Heart right ventricle (tissue), 16 donors: ENCODE measurements around the gene CNN1. TPM values are rescaled to one million over a fixed set of nuclear protein-coding genes. Genes with fewer than 3 reads are reported as not detected.
A peak's percentile ranks its signal among the peaks of the same experiment; 100 is the strongest.

ENCODE experiments used
- ATAC-seq, 8 donors: fragments of 200-7000 bp; cut with Tn5 transposase; one replicate each; pipeline ENCODE4 v1.9.1; 2020; ENCODE audit warnings: mild to moderate bottlenecking in 8 of 8, moderate library complexity in 8 of 8, moderate number of reproducible peaks in 1 of 8
- DNase-seq, 2 donors: peaks; one replicate each; pipeline ENCODE4 v3.0.0-alpha.2; 2020
- H3K27ac ChIP-seq, 10 donors: fragments of 200-600 bp; sonication (generic) in 2 of 10; one replicate each; pipeline versions ENCODE4 v1.5.0 to v1.8.0; 2020 to 2022; ENCODE audit warnings: mild to moderate bottlenecking in 3 of 10
- H3K27me3 ChIP-seq, 7 donors: fragments of 200-600 bp; one replicate each; pipeline ENCODE4 v1.8.0; 2021 to 2022; ENCODE audit warnings: mild to moderate bottlenecking in 2 of 7
- H3K36me3 ChIP-seq, 9 donors: fragments of 200-600 bp; sonication (generic) in 1 of 9; one replicate each; pipeline versions ENCODE4 v1.5.0 to v1.8.0; 2020 to 2022; ENCODE audit warnings: mild to moderate bottlenecking in 2 of 9
- H3K4me1 ChIP-seq, 9 donors: fragments of 200-600 bp; sonication (generic) in 1 of 9; one replicate each; pipeline versions ENCODE4 v1.5.0 to v1.8.0; 2020 to 2022; ENCODE audit warnings: mild to moderate bottlenecking in 4 of 9
- H3K4me3 ChIP-seq, 10 donors: fragments of 200-600 bp; sonication (generic) in 2 of 10; one replicate each; pipeline versions ENCODE4 v1.5.0 to v1.8.0; 2020 to 2022; ENCODE audit warnings: mild to moderate bottlenecking in 7 of 10, moderate library complexity in 2 of 10
- H3K9me3 ChIP-seq, 11 donors: fragments of 200-600 bp in 10 of 11; sonication (generic) in 2 of 11; one replicate each; pipeline versions ENCODE4 v1.5.0 to v1.8.0; 2013 to 2022; ENCODE audit warnings: mild to moderate bottlenecking in 2 of 11, control low read depth in 1 of 11, moderate library complexity in 1 of 11
- WGBS, 2 donors: extraction: QIAGEN DNeasy Blood & Tissue Kit; methylation state at CpG; one replicate each; pipeline ENCODE4 v1.1.7; 2013; ENCODE audit warnings: inconsistent platforms in 1 of 2; 5-methylcytosine and 5-hydroxymethylcytosine counted together
- intact Hi-C, 10 donors: fragments of 100-400 bp; cut with DNase I; formaldehyde crosslinking; loops; one replicate each; pipeline versions ENCODE4 v1.11.1 to v1.14.2; 2022
- polyA plus RNA-seq, 2 donors: library from polyadenylated mRNA; stranded (reverse); fragments of 200-250 nt; gene quantifications; one replicate each; pipeline ENCODE4 v1.2.3, GENCODE V29; 2013
- total RNA-seq, 10 donors: library from RNA; stranded (reverse); fragmentation: NEBNext Ultra II Directional in 3 of 10; extraction: Animal tissue kit (Norgen Biotek cat#: 25700) in 3 of 10; gene quantifications; one replicate each; pipeline versions ENCODE4 v1.2.1 to v1.2.4, GENCODE V29; 2021 to 2023
- TF ChIP-seq, protein P1 (sequence below), 9 donors: fragments of 200-600 bp; sonication (generic) in 2 of 9; IDR thresholded peaks; one replicate each; pipeline versions ENCODE4 v1.5.0 to v1.8.0; 2021 to 2022; ENCODE audit warnings: antibody characterized with exemption in 9 of 9, mild to moderate bottlenecking in 5 of 9, moderate library complexity in 1 of 9
- donor health status: Arrhythmogenic right ventricular cardiomyopathy.
- donor health status: ischemic (EF 13 %, LVEDD 7.1; RV severe dilation, severe dysfunction).
- donor health status: healthy with polysubstance abuse.
- donor health status: DM: no; HTN: yes; CAD: no.
- donor health status: DM: no; HTN: no; CAD: no.
- donor health status: ischemic (EF 25% LVEDD 6.9; RV normal size, moderate dysfunction).
- donor health status: ischemic (EF 25% LVEDD 5.7; RV mildly dilated, moderate dysfunction).
- donor health status: healthy.
- donor health status: DM: yes; HTN: yes; CAD: no.
- donor health status: Ischemic cardiomyopathy.
- donor health status: ischemic (EF 35%, LVEDD 5.7; RV mildly dilated, moderate dysfunction).
- donor health status: nonischemic (EF 11% LVEDD 7.7; RV severe dilation, severe dysfunction).
- donor health status: DM: yes; HTN: yes; CAD: no.
- donor health status: PGD.
- donor health status: ischemic (EF 29% LVEDD 5.4; RV normal size, mild dysfunction).
- donor health status: nonischemic (EF 23%, LVEDD 6.1; RV moderate dilation, normal function).

The CNN1 gene
- total and polyA plus RNA-seq, 12 donors = 63.4 to 678 (median 163) TPM

DNA sequence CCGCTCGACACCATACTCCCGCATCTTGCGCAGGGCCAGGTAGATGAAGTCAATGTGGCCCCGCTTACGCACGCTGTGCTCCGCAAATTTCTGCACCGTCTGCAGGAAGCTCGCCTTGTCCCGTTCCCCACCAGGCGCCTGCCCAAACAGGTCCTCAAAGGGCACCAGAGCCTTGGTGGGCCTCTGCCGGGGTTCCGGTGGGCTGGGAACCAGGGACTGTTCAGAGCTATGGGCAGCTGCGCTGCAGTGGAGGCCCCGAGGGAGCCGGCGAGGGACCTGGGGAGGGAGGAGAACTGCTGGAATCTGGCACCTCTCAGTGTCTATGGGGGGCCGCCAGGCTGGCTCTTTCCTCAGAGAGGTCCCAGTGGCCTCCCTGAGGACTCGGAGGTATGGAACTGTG, 24.7 kb upstream of the CNN1 start:
- TF ChIP-seq, protein P1, sequence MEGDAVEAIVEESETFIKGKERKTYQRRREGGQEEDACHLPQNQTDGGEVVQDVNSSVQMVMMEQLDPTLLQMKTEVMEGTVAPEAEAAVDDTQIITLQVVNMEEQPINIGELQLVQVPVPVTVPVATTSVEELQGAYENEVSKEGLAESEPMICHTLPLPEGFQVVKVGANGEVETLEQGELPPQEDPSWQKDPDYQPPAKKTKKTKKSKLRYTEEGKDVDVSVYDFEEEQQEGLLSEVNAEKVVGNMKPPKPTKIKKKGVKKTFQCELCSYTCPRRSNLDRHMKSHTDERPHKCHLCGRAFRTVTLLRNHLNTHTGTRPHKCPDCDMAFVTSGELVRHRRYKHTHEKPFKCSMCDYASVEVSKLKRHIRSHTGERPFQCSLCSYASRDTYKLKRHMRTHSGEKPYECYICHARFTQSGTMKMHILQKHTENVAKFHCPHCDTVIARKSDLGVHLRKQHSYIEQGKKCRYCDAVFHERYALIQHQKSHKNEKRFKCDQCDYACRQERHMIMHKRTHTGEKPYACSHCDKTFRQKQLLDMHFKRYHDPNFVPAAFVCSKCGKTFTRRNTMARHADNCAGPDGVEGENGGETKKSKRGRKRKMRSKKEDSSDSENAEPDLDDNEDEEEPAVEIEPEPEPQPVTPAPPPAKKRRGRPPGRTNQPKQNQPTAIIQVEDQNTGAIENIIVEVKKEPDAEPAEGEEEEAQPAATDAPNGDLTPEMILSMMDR (IDR thresholded peaks at IDR 0.05) = no peak
- Histone ChIP-seq H3K27me3 (no peaks in the 10 kb centered on the region), H3K4me1 (no peaks in the 10 kb centered on the region), H3K9me3 (no peaks in the 10 kb centered on the region), H3K4me3 (no peak overlapping the region), H3K27ac (no peak overlapping the region), H3K36me3 (peaks cover 0 to 98% (median 46%) of the 10 kb centered on the region in 9 donors)
- WGBS, 2 donors = 93 to 96% methylated on average over 20 of the region's 20 CpGs
- ATAC-seq (peak in 2 of 8 donors; percentile 21 to 25), DNase-seq (no peak)
- intact Hi-C loops = no loop called here

DNA sequence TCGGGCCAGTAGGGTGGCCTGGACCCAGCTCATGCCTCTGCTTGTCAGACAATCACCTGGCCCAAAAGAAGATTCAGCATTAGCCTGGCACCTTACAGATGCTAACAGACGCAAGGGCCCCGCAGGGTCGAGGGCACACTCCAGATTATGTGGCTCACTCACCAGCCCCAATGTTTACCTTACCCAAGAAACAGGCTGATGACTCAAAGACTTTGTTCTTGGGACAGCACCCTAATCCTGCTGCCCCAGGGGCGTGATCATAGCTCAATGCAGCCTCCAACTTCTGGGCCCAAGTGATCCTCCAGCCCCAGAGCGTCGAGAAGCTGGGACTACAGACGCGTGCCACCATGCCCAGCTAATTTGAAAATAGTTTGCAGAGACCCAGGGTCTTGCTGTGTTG, 19.5 kb upstream of the CNN1 start:
- ATAC-seq = no peak
- peaks cover 0 to 95% (median 30%) of the 10 kb centered on the region in 9 donors for H3K36me3 ChIP-seq

DNA sequence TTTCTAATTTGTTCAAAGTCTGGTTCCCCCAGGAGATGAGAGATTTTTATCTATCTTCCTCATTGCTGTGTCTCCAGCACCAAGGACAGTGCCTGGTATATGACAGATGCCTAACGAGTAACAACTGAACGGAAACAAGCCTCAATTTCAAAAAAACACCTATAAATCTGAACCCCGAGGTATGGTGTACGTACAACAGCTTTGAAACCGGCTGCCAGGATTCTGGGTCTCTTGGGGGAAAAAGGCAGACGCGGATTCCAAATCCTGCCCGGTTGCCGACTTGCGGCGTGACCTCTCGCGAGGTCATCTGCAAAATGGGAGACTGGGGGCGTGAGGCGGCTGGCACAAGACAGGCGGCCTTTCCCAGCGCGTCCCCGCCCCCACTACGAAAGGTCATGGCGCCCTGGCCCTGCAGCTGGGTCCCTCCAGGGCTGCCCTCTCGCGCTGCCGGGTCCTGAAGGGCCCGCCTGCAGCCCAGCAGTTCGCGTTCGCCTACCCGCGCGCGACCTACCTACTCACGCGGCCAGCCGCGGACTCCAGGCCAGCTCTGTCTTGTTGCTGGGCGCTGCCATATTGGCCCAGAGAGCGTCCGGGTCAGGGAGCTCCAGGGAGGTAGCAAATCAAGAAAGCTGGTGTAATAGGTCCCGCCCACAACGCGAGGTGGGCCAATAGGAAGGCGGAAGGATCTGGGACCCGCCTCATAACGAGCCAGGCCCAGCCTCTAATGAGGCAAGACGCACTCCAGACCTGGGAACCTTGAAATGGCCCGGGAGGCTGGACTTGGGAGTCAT, 9.9 kb upstream of the CNN1 start, which contains the start of gene ECSIT:
Gene ECSIT, minus strand, starts transcription at position 584 of the 791 bp plus-strand sequence. CDS start 9,964 bp downstream, outside the sequence.
- H3K27me3 ChIP-seq = no peaks in the 10 kb centered on the region
- intact Hi-C loops = loop anchor here in 2 of 10 donors (1.0 to 2.0 kb wide), 2 partner anchors 23 to 24 kb away; partner anchors contain the start of gene ZNF653 (in 2 of the 2)
- peaks cover 0 to 28% (median 0%) of the 10 kb centered on the region in 9 donors for H3K36me3 ChIP-seq
- TF ChIP-seq, protein P1 (IDR thresholded peaks at IDR 0.05) = no peak
- H3K4me3 ChIP-seq = peak within 1 kb of the TSS; percentile 71 to 96 (median 85)
- H3K27ac ChIP-seq = peak within 1 kb of the TSS; percentile 66 to 97 (median 90)
- DNase-seq = peak; percentile 96 to 98
- WGBS, 2 donors = 0 to 1% methylated on average over 47 of the region's 47 CpGs
- peaks cover 6 to 35% (median 23%) of the 10 kb centered on the region in 9 donors for H3K4me1 ChIP-seq
- peak; percentile 96 to 99 (median 99) for ATAC-seq
- H3K9me3 ChIP-seq = no peaks in the 10 kb centered on the region

More for the DNA sequence above, 19.5 kb upstream of the CNN1 start:
- TF ChIP-seq, protein P1 (IDR thresholded peaks at IDR 0.05) = no peak
- 93 to 94% methylated on average over 9 of the region's 9 CpGs for WGBS, 2 donors
- no peak for DNase-seq
- intact Hi-C loops = no loop called here
- Histone ChIP-seq H3K4me1 (no peaks in the 10 kb centered on the region), H3K4me3 (no peak overlapping the region), H3K9me3 (no peaks in the 10 kb centered on the region), H3K27me3 (no peaks in the 10 kb centered on the region), H3K27ac (no peak overlapping the region)

DNA sequence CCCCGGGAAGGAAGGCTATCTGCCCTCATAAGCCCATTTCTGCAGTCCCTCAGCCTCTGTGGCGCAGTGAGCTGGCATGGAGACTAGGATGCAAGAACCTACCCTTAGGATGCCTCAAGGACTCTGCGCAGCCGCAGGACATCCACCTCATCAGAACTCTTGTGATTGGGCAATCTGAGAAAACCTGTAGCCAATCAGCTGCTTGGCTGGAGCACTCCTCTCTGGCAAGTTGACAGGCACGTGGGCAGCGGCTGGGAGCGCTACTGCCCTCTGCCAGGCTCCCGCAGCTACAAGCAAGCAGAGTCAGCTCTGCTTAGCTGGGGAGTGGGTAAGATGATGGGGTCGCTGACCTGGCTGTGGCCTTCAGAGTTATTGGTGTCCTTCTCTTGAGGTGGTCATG, 8.2 kb upstream of the CNN1 start:
- intact Hi-C loops = loop anchor here in 1 of 10 donors (10.0 kb wide), 1 partner anchor 54 kb away; no protein-coding TSS in a partner anchor
- Histone ChIP-seq H3K4me1 (peaks cover 6 to 40% (median 27%) of the 10 kb centered on the region in 9 donors), H3K27me3 (no peaks in the 10 kb centered on the region), H3K36me3 (peaks cover 0 to 11% (median 0%) of the 10 kb centered on the region in 9 donors), H3K9me3 (no peaks in the 10 kb centered on the region), H3K4me3 (no peak overlapping the region), H3K27ac (peak overlapping the region in 4 of 10 donors; percentile 13 to 90 (median 55))
- 22 to 26% methylated on average over 9 of the region's 9 CpGs for WGBS, 2 donors
- TF ChIP-seq, protein P1 (IDR thresholded peaks at IDR 0.05) = peak in 4 of 9 donors; percentile 37 to 48 (median 43)
- ATAC-seq = peak; percentile 6 to 63 (median 54)
- DNase-seq = peak; percentile 74 to 78
